Progenitor cell of endocrine pancreas (in vitro differentiated cells): ENCODE data around the gene AFDN. TPM values are rescaled to one million over a fixed set of nuclear protein-coding genes. Genes with fewer than 3 reads are reported as not detected.

Experiments used
- DNase-seq: peaks from one replicate; pipeline ENCODE4 v3.0.0; 2021; ENCODE audit warnings: low spot score; ENCODE audit not compliant: unreplicated experiment
- H3K27ac Mint-ChIP-seq: 2 replicates; pipeline ENCODE4 v1.8.0; 2021; ENCODE audit warnings: mild to moderate bottlenecking, moderate library complexity, mixed read lengths
- H3K27me3 Mint-ChIP-seq: 2 replicates; pipeline ENCODE4 v1.8.0; 2021; ENCODE audit warnings: mixed read lengths
- H3K36me3 Mint-ChIP-seq: 2 replicates; pipeline ENCODE4 v1.8.0; 2022; ENCODE audit warnings: mixed read lengths; ENCODE audit not compliant: insufficient read depth
- H3K4me1 Mint-ChIP-seq: 2 replicates; pipeline ENCODE4 v1.8.0; 2021; ENCODE audit warnings: low read depth, mixed read lengths
- H3K4me3 Mint-ChIP-seq: 2 replicates; pipeline ENCODE4 v1.8.0; 2021; ENCODE audit warnings: low read depth, mild to moderate bottlenecking, moderate library complexity, mixed read lengths
- H3K9me3 Mint-ChIP-seq: 2 replicates; pipeline ENCODE4 v1.8.0; 2021; ENCODE audit warnings: low read depth, mixed read lengths
- total RNA-seq: library from RNA; stranded (reverse); gene quantifications from 2 replicates; pipeline ENCODE4 v1.2.1, GENCODE V29; 2021
- TF ChIP-seq, protein P1 (sequence below): fragments of 200-600 bp; sonication (generic); IDR thresholded peaks from one replicate; pipeline ENCODE4 v1.5.0; 2021; ENCODE audit warnings: antibody characterized with exemption, mild to moderate bottlenecking; ENCODE audit not compliant: unreplicated experiment

Gene AFDN
- total RNA-seq, 1 donor from 2014 or later, result 423 TPM

DNA sequence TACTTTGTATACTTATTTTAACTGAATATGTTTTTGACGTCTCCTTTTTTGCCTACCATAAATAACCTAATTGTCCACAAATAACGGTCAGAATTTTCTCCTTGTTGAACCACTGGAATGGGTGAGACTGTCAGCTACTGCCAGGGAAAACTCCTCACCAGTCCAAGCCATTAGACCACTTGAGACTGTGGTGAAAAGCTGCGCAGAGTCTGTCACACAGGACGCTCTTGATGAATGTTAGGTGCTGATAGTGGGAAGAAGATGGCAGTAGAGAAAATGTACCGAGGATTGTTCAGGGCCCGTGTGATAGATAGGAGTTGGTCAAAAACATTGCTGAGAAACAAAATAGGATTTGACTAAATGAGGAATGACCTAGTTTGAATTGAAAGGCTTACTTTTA is 95.1 kb downstream of the AFDN start:
- peaks cover 46% of the 10 kb centered on the region for H3K36me3 Mint-ChIP-seq
- no peaks in the 10 kb centered on the region for H3K27me3 Mint-ChIP-seq
- H3K4me3 Mint-ChIP-seq, result no peak overlapping the region
- no peak for DNase-seq
- H3K4me1 Mint-ChIP-seq, result peaks cover 9% of the 10 kb centered on the region
- H3K27ac Mint-ChIP-seq, result peak overlapping the region; percentile 70
- no peaks in the 10 kb centered on the region for H3K9me3 Mint-ChIP-seq
- TF ChIP-seq, protein P1, sequence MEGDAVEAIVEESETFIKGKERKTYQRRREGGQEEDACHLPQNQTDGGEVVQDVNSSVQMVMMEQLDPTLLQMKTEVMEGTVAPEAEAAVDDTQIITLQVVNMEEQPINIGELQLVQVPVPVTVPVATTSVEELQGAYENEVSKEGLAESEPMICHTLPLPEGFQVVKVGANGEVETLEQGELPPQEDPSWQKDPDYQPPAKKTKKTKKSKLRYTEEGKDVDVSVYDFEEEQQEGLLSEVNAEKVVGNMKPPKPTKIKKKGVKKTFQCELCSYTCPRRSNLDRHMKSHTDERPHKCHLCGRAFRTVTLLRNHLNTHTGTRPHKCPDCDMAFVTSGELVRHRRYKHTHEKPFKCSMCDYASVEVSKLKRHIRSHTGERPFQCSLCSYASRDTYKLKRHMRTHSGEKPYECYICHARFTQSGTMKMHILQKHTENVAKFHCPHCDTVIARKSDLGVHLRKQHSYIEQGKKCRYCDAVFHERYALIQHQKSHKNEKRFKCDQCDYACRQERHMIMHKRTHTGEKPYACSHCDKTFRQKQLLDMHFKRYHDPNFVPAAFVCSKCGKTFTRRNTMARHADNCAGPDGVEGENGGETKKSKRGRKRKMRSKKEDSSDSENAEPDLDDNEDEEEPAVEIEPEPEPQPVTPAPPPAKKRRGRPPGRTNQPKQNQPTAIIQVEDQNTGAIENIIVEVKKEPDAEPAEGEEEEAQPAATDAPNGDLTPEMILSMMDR, result no peak

DNA sequence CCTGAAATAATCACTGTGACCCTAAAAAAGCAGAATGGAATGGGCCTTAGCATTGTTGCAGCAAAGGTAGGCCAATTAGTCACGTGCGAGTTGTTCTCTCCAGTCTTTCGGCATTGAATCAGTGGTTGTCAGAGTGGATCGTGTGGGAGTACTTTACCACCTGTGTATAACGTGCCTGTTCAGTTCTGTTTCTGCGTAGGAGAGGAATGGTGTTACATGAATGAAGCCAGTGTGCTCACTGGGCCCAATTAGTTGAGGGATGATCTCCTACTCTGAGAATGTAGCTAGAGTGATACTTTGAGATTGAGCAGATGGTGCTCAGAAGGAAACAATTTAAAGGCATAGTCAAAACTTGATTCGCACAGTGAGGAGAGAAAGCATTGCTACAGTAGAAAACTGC is 98.3 kb downstream of the AFDN start:
- Mint-ChIP-seq H3K9me3 (no peaks in the 10 kb centered on the region), H3K4me1 (peaks cover 13% of the 10 kb centered on the region), H3K4me3 (no peak overlapping the region), H3K36me3 (peaks cover 36% of the 10 kb centered on the region), H3K27ac (no peak overlapping the region), H3K27me3 (no peaks in the 10 kb centered on the region)
- TF ChIP-seq, protein P1, result no peak
- no peak for DNase-seq

DNA sequence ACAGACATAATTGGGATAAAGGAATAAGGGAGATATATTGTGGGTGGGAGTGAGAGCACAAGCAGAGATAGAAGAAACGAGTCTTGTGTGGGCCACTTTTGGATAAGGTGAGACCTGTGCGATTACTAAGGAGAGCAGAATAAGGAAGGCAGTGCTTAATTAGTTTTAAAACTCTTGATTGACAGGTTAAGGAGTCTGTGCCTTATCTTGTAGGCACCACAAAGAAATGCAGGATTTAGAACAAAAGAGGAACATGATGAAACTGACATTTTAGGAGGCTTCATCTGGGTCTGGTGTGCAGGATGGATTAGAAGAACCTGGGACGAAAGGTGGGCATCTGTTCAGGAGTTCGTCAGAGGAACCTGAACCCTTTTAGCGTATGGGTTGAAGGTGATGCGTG is 100.5 kb downstream of the AFDN start:
- Mint-ChIP-seq H3K4me1 (peaks cover 26% of the 10 kb centered on the region), H3K27ac (peak overlapping the region; percentile 57), H3K36me3 (peaks cover 39% of the 10 kb centered on the region), H3K27me3 (no peaks in the 10 kb centered on the region), H3K4me3 (no peak overlapping the region), H3K9me3 (no peaks in the 10 kb centered on the region)
- no peak for DNase-seq
- TF ChIP-seq, protein P1, result no peak

DNA sequence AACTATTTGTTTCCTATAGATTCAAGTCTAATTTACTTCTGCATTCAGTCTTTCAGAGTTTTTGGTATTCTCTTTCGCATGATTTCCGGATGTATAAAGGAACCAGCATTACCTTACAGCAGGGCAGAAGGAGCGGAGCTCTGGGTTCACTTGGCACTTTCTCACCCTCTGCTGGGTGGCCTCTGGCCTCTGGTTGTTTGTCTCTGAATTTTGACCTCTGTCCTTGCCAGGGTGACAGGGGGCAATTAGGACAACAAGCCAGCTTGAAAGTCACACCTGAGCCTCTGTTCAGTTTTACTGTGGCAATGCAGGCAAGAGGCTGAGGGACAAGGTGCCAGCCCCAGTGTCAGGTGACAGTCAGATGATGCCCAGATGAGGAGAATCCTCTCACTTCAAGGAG is 101.4 kb downstream of the AFDN start:
- Mint-ChIP-seq H3K4me1 (peaks cover 27% of the 10 kb centered on the region), H3K9me3 (no peaks in the 10 kb centered on the region), H3K27me3 (no peaks in the 10 kb centered on the region), H3K36me3 (peaks cover 33% of the 10 kb centered on the region), H3K27ac (no peak overlapping the region), H3K4me3 (no peak overlapping the region)
- TF ChIP-seq, protein P1, result no peak
- DNase-seq, result no peak

DNA sequence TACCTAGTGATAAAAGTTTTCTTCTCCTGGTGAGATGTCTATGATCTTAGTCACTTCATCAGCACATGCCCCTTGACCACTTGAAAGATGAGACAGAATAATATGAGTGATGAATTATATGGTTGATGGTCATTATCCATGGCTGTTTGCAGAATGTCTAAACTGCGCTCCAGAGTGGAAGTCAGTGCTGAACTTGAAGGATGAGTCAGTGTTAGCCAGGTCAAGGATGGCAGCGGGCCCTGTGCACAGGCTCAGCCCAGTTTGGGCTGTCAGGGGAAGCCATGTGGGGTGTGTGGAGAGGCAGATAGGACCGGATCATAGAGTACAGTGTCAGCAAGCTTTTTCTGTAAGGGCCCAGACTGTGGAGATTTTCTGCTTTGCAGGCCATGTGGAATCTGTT is 103.6 kb downstream of the AFDN start:
- H3K4me3 Mint-ChIP-seq, result no peak overlapping the region
- no peaks in the 10 kb centered on the region for H3K9me3 Mint-ChIP-seq
- no peak for DNase-seq
- peaks cover 43% of the 10 kb centered on the region for H3K4me1 Mint-ChIP-seq
- peaks cover 28% of the 10 kb centered on the region for H3K36me3 Mint-ChIP-seq
- H3K27me3 Mint-ChIP-seq, result no peaks in the 10 kb centered on the region
- TF ChIP-seq, protein P1, result no peak
- no peak overlapping the region for H3K27ac Mint-ChIP-seq
